ENCODE results near the gene MYPN.

MYPN gene

GRCh38 chr10:68109331-68109730, at the start of gene MYPN:
Gene MYPN, plus strand, starts transcription at chr10:68109488. Its CDS starts 11,951 bp downstream, at chr10:68121439.
- TF ChIP-seq MAX (IDR thresholded peaks at IDR 0.05; ENCODE audit: low read depth, low read length): no peak
- no peak for TF ChIP-seq POLR2A (IDR thresholded peaks at IDR 0.05; ENCODE audit: extremely low read depth, insufficient read length)
- TF ChIP-seq MYC (IDR thresholded peaks at IDR 0.05; ENCODE audit: low read depth, low read length): no peak
- TF ChIP-seq CTCF (IDR thresholded peaks at IDR 0.05; ENCODE audit: low read depth, low read length): no peak
- H3K4me3 ChIP-seq (ENCODE audit: low read depth, low read length): no peak within 1 kb of the TSS
- DNase-seq (ENCODE audit: low read depth): no peak

- no peak overlapping the region for H3K4me3 ChIP-seq (ENCODE audit: low read depth, low read length)
- TF ChIP-seq POLR2A (IDR thresholded peaks at IDR 0.05; ENCODE audit: extremely low read depth, insufficient read length): no peak
- TF ChIP-seq MAX (IDR thresholded peaks at IDR 0.05; ENCODE audit: low read depth, low read length): no peak
- TF ChIP-seq MYC (IDR thresholded peaks at IDR 0.05; ENCODE audit: low read depth, low read length): no peak
- no peak for TF ChIP-seq CTCF (IDR thresholded peaks at IDR 0.05; ENCODE audit: low read depth, low read length)
Measured at GRCh38 chr10:68067029-68067428, 42.3 kb upstream of the MYPN start.

GRCh38 chr10:68067508-68067907, 41.8 kb upstream of the MYPN start:
- TF ChIP-seq MYC (IDR thresholded peaks at IDR 0.05; ENCODE audit: low read depth, low read length) (no peak), CTCF (IDR thresholded peaks at IDR 0.05; ENCODE audit: low read depth, low read length) (no peak), MAX (IDR thresholded peaks at IDR 0.05; ENCODE audit: low read depth, low read length) (no peak), POLR2A (IDR thresholded peaks at IDR 0.05; ENCODE audit: extremely low read depth, insufficient read length) (no peak)
- no peak overlapping the region for H3K4me3 ChIP-seq (ENCODE audit: low read depth, low read length)
- DNase-seq (ENCODE audit: low read depth): no peak

More at GRCh38 chr10:68067029-68067428, 42.3 kb upstream of the MYPN start:
- DNase-seq (ENCODE audit: low read depth): no peak

- TF ChIP-seq CTCF (IDR thresholded peaks at IDR 0.05; ENCODE audit: low read depth, low read length) (no peak), MYC (IDR thresholded peaks at IDR 0.05; ENCODE audit: low read depth, low read length) (no peak), MAX (IDR thresholded peaks at IDR 0.05; ENCODE audit: low read depth, low read length) (no peak), POLR2A (IDR thresholded peaks at IDR 0.05; ENCODE audit: extremely low read depth, insufficient read length) (no peak)
- no peak for DNase-seq (ENCODE audit: low read depth)
- H3K4me3 ChIP-seq (ENCODE audit: low read depth, low read length): peak overlapping the region; percentile 94
Measured at GRCh38 chr10:68073631-68074030, 35.7 kb upstream of the MYPN start.

- H3K4me3 ChIP-seq (ENCODE audit: low read depth, low read length): peak overlapping the region; percentile 94
- TF ChIP-seq POLR2A (IDR thresholded peaks at IDR 0.05; ENCODE audit: extremely low read depth, insufficient read length) (no peak), CTCF (IDR thresholded peaks at IDR 0.05; ENCODE audit: low read depth, low read length) (no peak), MYC (IDR thresholded peaks at IDR 0.05; ENCODE audit: low read depth, low read length) (no peak), MAX (IDR thresholded peaks at IDR 0.05; ENCODE audit: low read depth, low read length) (no peak)
- DNase-seq (ENCODE audit: low read depth): peak; percentile 52
Measured at GRCh38 chr10:68074031-68074774, 35.1 kb upstream of the MYPN start.
